B cell (primary cell): ENCODE results near the gene PPP6R1. TPM values are rescaled to one million over a fixed set of nuclear protein-coding genes. Genes with fewer than 3 reads are reported as not detected.

Experiments used
- ATAC-seq: fragments of 200-7000 bp; cut with Tn5 transposase; one replicate; pipeline ENCODE4 v1.10.0; 2021; ENCODE audit warnings: low read depth, mild to moderate bottlenecking, moderate number of reproducible peaks, moderate library complexity
- CTCF ChIA-PET: fragments of 350-600 bp; sonication (Branson Sonifier 250); formaldehyde crosslinking; loops from one replicate; lab custom pipeline; 2021; ENCODE audit warnings: antibody characterized with exemption, inconsistent platforms; lab: Charles Lee
- POLR2A ChIA-PET: fragments of 350-600 bp; sonication (Branson Sonifier 250); formaldehyde crosslinking; loops from one replicate; lab custom pipeline; 2021; ENCODE audit warnings: antibody characterized with exemption; lab: Charles Lee
- DNase-seq: peaks from one replicate; pipeline ENCODE4 v3.0.0; 2013
- H2AFZ ChIP-seq: 2 replicates; pipeline ENCODE4 v1.6.1; 2012; ENCODE audit warnings: mild to moderate bottlenecking, low read depth, low read length; ENCODE audit not compliant: insufficient read depth, poor library complexity, severe bottlenecking
- H3K27ac ChIP-seq, 2 donors: 1 replicate in 1 of 2; 2 replicates in 1 of 2; pipeline ENCODE4 v1.5.1; 2012 to 2013; ENCODE audit warnings: low read length in 2 of 2, mild to moderate bottlenecking in 2 of 2, moderate library complexity in 1 of 2
- H3K27me3 ChIP-seq, 4 experiments: fragments of 200-600 bp in 1 of 4; sonication (generic) in 1 of 4; replicated peaks in 1 of 4; 1 replicate in 2 of 4; 2 replicates in 2 of 4; pipeline versions ENCODE4 v1.6.1 to v1.7.0; 2013 to 2016; ENCODE audit warnings: low read length in 3 of 4, mild to moderate bottlenecking in 2 of 4, mixed read lengths in 1 of 4, moderate library complexity in 1 of 4; ENCODE audit not compliant: insufficient read depth in 4 of 4, control insufficient read depth in 3 of 4; ENCODE audit errors: control extremely low read depth in 1 of 4
- H3K36me3 ChIP-seq, 2 experiments: replicated peaks in 1 of 2; 1 replicate in 1 of 2; 2 replicates in 1 of 2; pipeline versions ENCODE4 v1.6.1 to v1.7.1; 2013; ENCODE audit warnings: low read length in 1 of 2; ENCODE audit not compliant: insufficient read depth in 2 of 2, control insufficient read depth in 1 of 2; ENCODE audit errors: control extremely low read depth in 1 of 2, extremely low read depth in 1 of 2
- H3K4me1 ChIP-seq, 2 donors: fragments of 200-600 bp in 1 of 2; sonication (generic) in 1 of 2; 1 replicate in 1 of 2; 2 replicates in 1 of 2; pipeline versions ENCODE4 v1.5.1 to v1.6.1; 2013 to 2017; ENCODE audit warnings: low read length in 2 of 2; ENCODE audit not compliant: control insufficient read depth in 2 of 2, insufficient read depth in 2 of 2
- H3K4me2 ChIP-seq: replicated peaks from 2 replicates; pipeline ENCODE3; 2012; ENCODE audit warnings: mild to moderate bottlenecking, low read depth, low read length; ENCODE audit not compliant: poor library complexity, severe bottlenecking
- H3K4me3 ChIP-seq, 5 experiments: fragments of 200-600 bp in 1 of 5; sonication (generic) in 1 of 5; 1 replicate in 3 of 5; 2 replicates in 2 of 5; pipeline versions ENCODE4 v1.5.1 to v1.7.0; 2011 to 2016; ENCODE audit warnings: low read length in 4 of 5, mild to moderate bottlenecking in 4 of 5, low read depth in 2 of 5, control low read depth in 1 of 5, moderate library complexity in 1 of 5; ENCODE audit not compliant: insufficient read depth in 1 of 5; ENCODE audit errors: control extremely low read depth in 1 of 5, extremely low read depth in 1 of 5
- H3K79me2 ChIP-seq: fragments of 200-600 bp; sonication (generic); one replicate; pipeline ENCODE4 v1.6.0; 2016; ENCODE audit warnings: low read length; ENCODE audit not compliant: control insufficient read depth, insufficient read depth
- H3K9ac ChIP-seq: fragments of 200-600 bp; sonication (generic); 2 replicates; pipeline ENCODE4 v1.6.1; 2017; ENCODE audit warnings: mild to moderate bottlenecking, low read length, moderate library complexity
- H3K9me3 ChIP-seq, 3 donors: one replicate each; pipeline versions ENCODE4 v1.6.1 to v1.7.1; 2013; ENCODE audit warnings: low read length in 2 of 3; ENCODE audit not compliant: control insufficient read depth in 2 of 3, insufficient read depth in 1 of 3; ENCODE audit errors: control extremely low read depth in 1 of 3
- H4K20me1 ChIP-seq: 2 replicates; pipeline ENCODE4 v1.6.0; 2012; ENCODE audit warnings: mild to moderate bottlenecking, low read length; ENCODE audit not compliant: insufficient read depth, control insufficient read depth, poor library complexity, severe bottlenecking
- H3K27ac Mint-ChIP-seq: one replicate; pipeline ENCODE4 v1.8.0; 2021; ENCODE audit warnings: mixed read lengths
- H3K27me3 Mint-ChIP-seq: one replicate; pipeline ENCODE4 v1.8.0; 2021; ENCODE audit warnings: mixed read lengths
- H3K4me1 Mint-ChIP-seq: one replicate; pipeline ENCODE4 v1.8.0; 2021; ENCODE audit warnings: mixed read lengths
- H3K4me3 Mint-ChIP-seq: one replicate; pipeline ENCODE4 v1.8.0; 2021; ENCODE audit warnings: mixed read lengths
- H3K9me3 Mint-ChIP-seq: one replicate; pipeline ENCODE4 v1.8.0; 2022; ENCODE audit warnings: mixed read lengths; ENCODE audit not compliant: insufficient read depth
- CTCF ChIP-seq: fragments of 200-600 bp; IDR thresholded peaks from one replicate; pipeline ENCODE4 v1.8.0; 2022; ENCODE audit warnings: antibody characterized with exemption, mild to moderate bottlenecking
- EZH2 ChIP-seq: IDR thresholded peaks from 2 replicates; pipeline ENCODE4 v1.6.1; 2012; ENCODE audit warnings: borderline replicate concordance, low read depth, mild to moderate bottlenecking, moderate library complexity, low read length; ENCODE audit not compliant: insufficient read depth, poor library complexity, severe bottlenecking
- WGBS: methylation state at CpG from one replicate; pipeline ENCODE4 v1.1.5; 2013; ENCODE audit warnings: missing lambda C conversion rate; ENCODE audit not compliant: insufficient coverage; 5-methylcytosine and 5-hydroxymethylcytosine counted together
- intact Hi-C: fragments of 100-400 bp; cut with micrococcal nuclease; formaldehyde crosslinking; loops from one replicate; pipeline ENCODE4 v1.10.0; 2022
- polyA plus RNA-seq: library from polyadenylated mRNA; depleted of rRNA; stranded (reverse); fragments of >200 nt; gene quantifications from 2 replicates; pipeline ENCODE4 v1.2.3, GENCODE V29; 2012
- total RNA-seq, 2 donors: library from RNA; stranded (reverse); fragments of 120-200 nt in 1 of 2; gene quantifications; 1 replicate in 1 of 2; 2 replicates in 1 of 2; pipeline versions ENCODE4 v1.2.3 to v1.2.4, GENCODE V29; 2013 to 2022

The PPP6R1 gene
- total and polyA plus RNA-seq, 2 donors (not counting 1 experiment from before 2014, with no cell fraction given) = 122 to 193 TPM

- peaks cover 89% of the 10 kb centered on the region for H4K20me1 ChIP-seq
- H2AFZ ChIP-seq = no peak overlapping the region
- DNase-seq (no peak), ATAC-seq (no peak)
- peaks cover 0 to 37% of the 10 kb centered on the region in 2 experiments for H3K36me3 ChIP-seq
- Mint-ChIP-seq H3K4me3 (peak overlapping the region; percentile 94), H3K9me3 (no peaks in the 10 kb centered on the region), H3K4me1 (peaks cover 75% of the 10 kb centered on the region), H3K27ac (peak overlapping the region; percentile 95), H3K27me3 (no peaks in the 10 kb centered on the region)
- ChIA-PET CTCF (interaction anchor here (1.1 to 1.4 kb wide), 2 partner anchors 41 to 253 kb away, joined by 3 to 4 read pairs; no protein-coding TSS in a partner anchor), POLR2A (interaction anchor here (1.0 kb wide), 1 partner anchor 9 kb away, joined by 3 read pairs; no protein-coding TSS in a partner anchor)
- peak overlapping the region; percentile 78 for H3K4me2 ChIP-seq
- 94% methylated on average over 14 of the region's 18 CpGs for WGBS
- H3K9ac ChIP-seq = peak overlapping the region; percentile 51
- TF ChIP-seq CTCF (no peak), EZH2 (no peak)
- intact Hi-C loops = loop anchor here (10.0 kb wide), 2 partner anchors 354 to 384 kb away; partner anchors contain the start of genes ZNF524 and ZNF865
- peak overlapping the region in 1 of 5 experiments; percentile 9 for H3K4me3 ChIP-seq
- H3K27ac ChIP-seq = peak overlapping the region; percentile 61 to 94
- H3K4me1 ChIP-seq = peaks cover 77 to 87% of the 10 kb centered on the region in 2 donors
- H3K79me2 ChIP-seq = peaks cover 90% of the 10 kb centered on the region
- H3K27me3 ChIP-seq = no peaks in the 10 kb centered on the region
- no peaks in the 10 kb centered on the region for H3K9me3 ChIP-seq
Observed at GRCh38 chr19:55250262-55251036, 8.4 kb downstream of the PPP6R1 start.

- ATAC-seq = no peak
- WGBS = 89% methylated on average over 8 of the region's 11 CpGs
- Histone ChIP-seq H3K9ac (no peak overlapping the region), H2AFZ (no peak overlapping the region), H4K20me1 (peaks cover 90% of the 10 kb centered on the region), H3K4me3 (no peak overlapping the region), H3K27me3 (no peaks in the 10 kb centered on the region), H3K9me3 (no peaks in the 10 kb centered on the region), H3K4me1 (peaks cover 70 to 81% of the 10 kb centered on the region in 2 donors), H3K27ac (peak overlapping the region in 1 of 2 donors; percentile 94), H3K79me2 (peaks cover 90% of the 10 kb centered on the region), H3K4me2 (peak overlapping the region; percentile 78), H3K36me3 (peaks cover 0 to 44% of the 10 kb centered on the region in 2 experiments)
- H3K4me3 Mint-ChIP-seq = no peak overlapping the region
- CTCF ChIA-PET = interaction anchor here (1.4 kb wide), 1 partner anchor 254 kb away, joined by 4 read pairs; no protein-coding TSS in a partner anchor
- intact Hi-C loops = loop anchor here (10.0 kb wide), 2 partner anchors 355 to 385 kb away; partner anchors contain the start of genes ZNF524 and ZNF865
- peaks cover 69% of the 10 kb centered on the region for H3K4me1 Mint-ChIP-seq
- POLR2A ChIA-PET = no interaction called here
- DNase-seq = no peak
- no peaks in the 10 kb centered on the region for H3K9me3 Mint-ChIP-seq
- H3K27ac Mint-ChIP-seq = no peak overlapping the region
- H3K27me3 Mint-ChIP-seq = no peaks in the 10 kb centered on the region
- TF ChIP-seq EZH2 = no peak
- no peak for TF ChIP-seq CTCF
Observed at GRCh38 chr19:55249841-55250240, 9.0 kb downstream of the PPP6R1 start.
